Measurements from ENCODE around the gene SLC22A5.
A peak's percentile ranks its signal among the peaks of the same experiment; 100 is the strongest.
"Not testable (repeated sequence)": the region's sequence is repeated elsewhere in the genome, so short reads cannot be mapped to it uniquely, and the experiment has no call there.

SLC22A5 gene

GRCh38 chr5:132434416-132435286 is 65.1 kb downstream of the SLC22A5 start:
- Histone ChIP-seq H3K27ac (ENCODE audit: insufficient read depth, low read length, poor library complexity, severe bottlenecking) (no peak overlapping the region), H3K4me1 (ENCODE audit: control insufficient read depth, insufficient read depth, low read length, poor library complexity, severe bottlenecking) (peaks cover 84% of the 10 kb centered on the region)

GRCh38 chr5:132435447-132435846 is 65.9 kb downstream of the SLC22A5 start:
- no peak overlapping the region for H3K27ac ChIP-seq (ENCODE audit: insufficient read depth, low read length, poor library complexity, severe bottlenecking)

More at GRCh38 chr5:132434416-132435286, 65.1 kb downstream of the SLC22A5 start:
- Histone ChIP-seq H3K9me3 (ENCODE audit: control insufficient read depth, low read length) (no peaks in the 10 kb centered on the region), H3K36me3 (ENCODE audit: control insufficient read depth, insufficient read depth, low read length) (no peaks in the 10 kb centered on the region), H3K27me3 (replicated peaks; ENCODE audit: control insufficient read depth, insufficient read depth, low read length, poor library complexity, severe bottlenecking) (no peaks in the 10 kb centered on the region), H3K4me3 (ENCODE audit: insufficient read depth, low read depth, low read length, poor library complexity, severe bottlenecking) (no peak overlapping the region)
- DNase-seq: no peak

GRCh38 chr5:132435886-132436285 is 66.4 kb downstream of the SLC22A5 start:
- Histone ChIP-seq H3K27me3 (replicated peaks; ENCODE audit: control insufficient read depth, insufficient read depth, low read length, poor library complexity, severe bottlenecking) (no peaks in the 10 kb centered on the region), H3K4me3 (ENCODE audit: insufficient read depth, low read depth, low read length, poor library complexity, severe bottlenecking) (no peak overlapping the region), H3K27ac (ENCODE audit: insufficient read depth, low read length, poor library complexity, severe bottlenecking) (no peak overlapping the region), H3K36me3 (ENCODE audit: control insufficient read depth, insufficient read depth, low read length) (no peaks in the 10 kb centered on the region), H3K9me3 (ENCODE audit: control insufficient read depth, low read length) (no peaks in the 10 kb centered on the region), H3K4me1 (ENCODE audit: control insufficient read depth, insufficient read depth, low read length, poor library complexity, severe bottlenecking) (peaks cover 77% of the 10 kb centered on the region)
- no peak for DNase-seq

More at GRCh38 chr5:132435447-132435846, 65.9 kb downstream of the SLC22A5 start:
- Histone ChIP-seq H3K36me3 (ENCODE audit: control insufficient read depth, insufficient read depth, low read length) (no peaks in the 10 kb centered on the region), H3K4me3 (ENCODE audit: insufficient read depth, low read depth, low read length, poor library complexity, severe bottlenecking) (no peak overlapping the region), H3K9me3 (ENCODE audit: control insufficient read depth, low read length) (no peaks in the 10 kb centered on the region), H3K27me3 (replicated peaks; ENCODE audit: control insufficient read depth, insufficient read depth, low read length, poor library complexity, severe bottlenecking) (no peaks in the 10 kb centered on the region), H3K4me1 (ENCODE audit: control insufficient read depth, insufficient read depth, low read length, poor library complexity, severe bottlenecking) (peaks cover 80% of the 10 kb centered on the region)
- no peak for DNase-seq

GRCh38 chr5:132436936-132437335 is 67.4 kb downstream of the SLC22A5 start:
- H3K27ac ChIP-seq (ENCODE audit: insufficient read depth, low read length, poor library complexity, severe bottlenecking): no peak overlapping the region
- peaks cover 72% of the 10 kb centered on the region for H3K4me1 ChIP-seq (ENCODE audit: control insufficient read depth, insufficient read depth, low read length, poor library complexity, severe bottlenecking)
- H3K9me3 ChIP-seq (ENCODE audit: control insufficient read depth, low read length): no peaks in the 10 kb centered on the region
- no peaks in the 10 kb centered on the region for H3K36me3 ChIP-seq (ENCODE audit: control insufficient read depth, insufficient read depth, low read length)
- no peaks in the 10 kb centered on the region for H3K27me3 ChIP-seq (replicated peaks; ENCODE audit: control insufficient read depth, insufficient read depth, low read length, poor library complexity, severe bottlenecking)
- no peak for DNase-seq
- no peak overlapping the region for H3K4me3 ChIP-seq (ENCODE audit: insufficient read depth, low read depth, low read length, poor library complexity, severe bottlenecking)

GRCh38 chr5:132437604-132438266 is 68.2 kb downstream of the SLC22A5 start:
- peaks cover 64% of the 10 kb centered on the region for H3K4me1 ChIP-seq (ENCODE audit: control insufficient read depth, insufficient read depth, low read length, poor library complexity, severe bottlenecking)
- H3K27ac ChIP-seq (ENCODE audit: insufficient read depth, low read length, poor library complexity, severe bottlenecking): peak overlapping the region; percentile 63
- no peaks in the 10 kb centered on the region for H3K9me3 ChIP-seq (ENCODE audit: control insufficient read depth, low read length)
- no peaks in the 10 kb centered on the region for H3K36me3 ChIP-seq (ENCODE audit: control insufficient read depth, insufficient read depth, low read length)
- no peak overlapping the region for H3K4me3 ChIP-seq (ENCODE audit: insufficient read depth, low read depth, low read length, poor library complexity, severe bottlenecking)
- no peaks in the 10 kb centered on the region for H3K27me3 ChIP-seq (replicated peaks; ENCODE audit: control insufficient read depth, insufficient read depth, low read length, poor library complexity, severe bottlenecking)
- peak in 2 of 3 donors; percentile 27 to 39 for DNase-seq

- Histone ChIP-seq H3K4me1 (ENCODE audit: control insufficient read depth, insufficient read depth, low read length, poor library complexity, severe bottlenecking) (peaks cover 59% of the 10 kb centered on the region), H3K27ac (ENCODE audit: insufficient read depth, low read length, poor library complexity, severe bottlenecking) (peak overlapping the region; percentile 63)
- not testable (repeated sequence) for H3K36me3 ChIP-seq (ENCODE audit: control insufficient read depth, insufficient read depth, low read length); H3K9me3 ChIP-seq (ENCODE audit: control insufficient read depth, low read length); H3K4me3 ChIP-seq (ENCODE audit: insufficient read depth, low read depth, low read length, poor library complexity, severe bottlenecking); H3K27me3 ChIP-seq (replicated peaks; ENCODE audit: control insufficient read depth, insufficient read depth, low read length, poor library complexity, severe bottlenecking); DNase-seq
Measured at GRCh38 chr5:132438267-132438645, 68.7 kb downstream of the SLC22A5 start.

- Histone ChIP-seq H3K27me3 (replicated peaks; ENCODE audit: control insufficient read depth, insufficient read depth, low read length, poor library complexity, severe bottlenecking) (no peaks in the 10 kb centered on the region), H3K4me1 (ENCODE audit: control insufficient read depth, insufficient read depth, low read length, poor library complexity, severe bottlenecking) (peaks cover 62% of the 10 kb centered on the region), H3K4me3 (ENCODE audit: insufficient read depth, low read depth, low read length, poor library complexity, severe bottlenecking) (no peak overlapping the region), H3K9me3 (ENCODE audit: control insufficient read depth, low read length) (no peaks in the 10 kb centered on the region), H3K27ac (ENCODE audit: insufficient read depth, low read length, poor library complexity, severe bottlenecking) (peak overlapping the region; percentile 63), H3K36me3 (ENCODE audit: control insufficient read depth, insufficient read depth, low read length) (no peaks in the 10 kb centered on the region)
- no peak for DNase-seq
Measured at GRCh38 chr5:132438917-132439316, 69.4 kb downstream of the SLC22A5 start.

GRCh38 chr5:132439521-132440089 is 70.1 kb downstream of the SLC22A5 start:
- no peaks in the 10 kb centered on the region for H3K9me3 ChIP-seq (ENCODE audit: control insufficient read depth, low read length)
- peaks cover 5% of the 10 kb centered on the region for H3K36me3 ChIP-seq (ENCODE audit: control insufficient read depth, insufficient read depth, low read length)
- no peak overlapping the region for H3K4me3 ChIP-seq (ENCODE audit: insufficient read depth, low read depth, low read length, poor library complexity, severe bottlenecking)
- no peaks in the 10 kb centered on the region for H3K27me3 ChIP-seq (replicated peaks; ENCODE audit: control insufficient read depth, insufficient read depth, low read length, poor library complexity, severe bottlenecking)
- peaks cover 64% of the 10 kb centered on the region for H3K4me1 ChIP-seq (ENCODE audit: control insufficient read depth, insufficient read depth, low read length, poor library complexity, severe bottlenecking)
- H3K27ac ChIP-seq (ENCODE audit: insufficient read depth, low read length, poor library complexity, severe bottlenecking): peak overlapping the region; percentile 63
- no peak for DNase-seq

- Histone ChIP-seq H3K27ac (ENCODE audit: insufficient read depth, low read length, poor library complexity, severe bottlenecking) (no peak overlapping the region), H3K4me3 (ENCODE audit: insufficient read depth, low read depth, low read length, poor library complexity, severe bottlenecking) (no peak overlapping the region), H3K9me3 (ENCODE audit: control insufficient read depth, low read length) (no peaks in the 10 kb centered on the region), H3K36me3 (ENCODE audit: control insufficient read depth, insufficient read depth, low read length) (peaks cover 10% of the 10 kb centered on the region), H3K27me3 (replicated peaks; ENCODE audit: control insufficient read depth, insufficient read depth, low read length, poor library complexity, severe bottlenecking) (no peaks in the 10 kb centered on the region), H3K4me1 (ENCODE audit: control insufficient read depth, insufficient read depth, low read length, poor library complexity, severe bottlenecking) (peaks cover 48% of the 10 kb centered on the region)
- no peak for DNase-seq
Measured at GRCh38 chr5:132444061-132444460, 74.6 kb downstream of the SLC22A5 start.

All from effector memory CD4-positive, alpha-beta T cell (primary cell).